Loucy (cell line): ENCODE data around the gene NPHP4.
A peak's percentile ranks its signal among the peaks of the same experiment; 100 is the strongest.

Source experiments
- H2AFZ ChIP-seq: fragments of 200-600 bp; sonication (generic); 2 replicates; pipeline ENCODE4 v1.6.0; 2016; ENCODE audit warnings: antibody characterized with exemption, mild to moderate bottlenecking, low read length, moderate library complexity
- H3F3A ChIP-seq: fragments of 200-600 bp; 2 replicates; pipeline ENCODE4 v1.6.0; 2016; ENCODE audit warnings: antibody characterized with exemption, low read depth, mild to moderate bottlenecking
- H3K27me3 ChIP-seq: fragments of 200-600 bp; sonication (generic); 2 replicates; pipeline ENCODE4 v1.6.1; 2014; ENCODE audit warnings: low read length, mild to moderate bottlenecking; ENCODE audit not compliant: insufficient read depth, poor library complexity, severe bottlenecking
- H3K36me3 ChIP-seq: fragments of 200-600 bp; sonication (generic); 2 replicates; pipeline ENCODE4 v1.6.1; 2016; ENCODE audit warnings: low read length; ENCODE audit not compliant: insufficient read depth
- H3K4me1 ChIP-seq: fragments of 200-600 bp; sonication (generic); 2 replicates; pipeline ENCODE4 v1.5.1; 2014; ENCODE audit warnings: low read length, mild to moderate bottlenecking; ENCODE audit not compliant: insufficient read depth, poor library complexity, severe bottlenecking
- H3K4me2 ChIP-seq: fragments of 200-600 bp; sonication (generic); 2 replicates; pipeline ENCODE4 v1.6.0; 2014; ENCODE audit warnings: antibody characterized with exemption, low read length, low read depth, mild to moderate bottlenecking; ENCODE audit not compliant: poor library complexity, severe bottlenecking
- H3K4me3 ChIP-seq: fragments of 200-600 bp; sonication (generic); 2 replicates; pipeline ENCODE4 v1.5.1; 2014; ENCODE audit warnings: low read length, mild to moderate bottlenecking, mixed read lengths; ENCODE audit not compliant: poor library complexity, severe bottlenecking
- H3K79me2 ChIP-seq: fragments of 200-600 bp; sonication (generic); 2 replicates; pipeline ENCODE4 v1.6.1; 2014; ENCODE audit warnings: low read length; ENCODE audit not compliant: insufficient read depth
- H3K9ac ChIP-seq: fragments of 200-600 bp; sonication (generic); 2 replicates; pipeline ENCODE4 v1.6.0; 2014; ENCODE audit warnings: mild to moderate bottlenecking, low read depth, low read length, moderate library complexity; ENCODE audit not compliant: poor library complexity, severe bottlenecking
- H3K9me2 ChIP-seq: fragments of 200-600 bp; sonication (generic); replicated peaks from 2 replicates; pipeline ENCODE4 v1.6.1; 2016; ENCODE audit warnings: low read depth, low read length, mixed read lengths
- H3K9me3 ChIP-seq: fragments of 200-600 bp; sonication (generic); 2 replicates; pipeline ENCODE4 v1.6.1; 2014; ENCODE audit warnings: mild to moderate bottlenecking, antibody characterized with exemption, low read length, low read depth; ENCODE audit not compliant: insufficient read depth
- H4K20me1 ChIP-seq: fragments of 200-600 bp; sonication (generic); 2 replicates; pipeline ENCODE4 v1.6.0; 2014; ENCODE audit warnings: antibody characterized with exemption, low read length, mild to moderate bottlenecking; ENCODE audit not compliant: insufficient read depth, poor library complexity, severe bottlenecking
- EZH2phosphoT487 ChIP-seq: fragments of 200-600 bp; IDR thresholded peaks from 2 replicates; pipeline ENCODE4 v1.6.1; 2018; ENCODE audit warnings: antibody characterized with exemption, mild to moderate bottlenecking, moderate library complexity, borderline replicate concordance
- TF ChIP-seq, protein P1 (sequence below): fragments of 200-600 bp; sonication (generic); conservative IDR thresholded peaks from 2 replicates; pipeline ENCODE4 v1.5.1; 2014; ENCODE audit warnings: mild to moderate bottlenecking, antibody characterized with exemption, low read length

NPHP4 gene

DNA sequence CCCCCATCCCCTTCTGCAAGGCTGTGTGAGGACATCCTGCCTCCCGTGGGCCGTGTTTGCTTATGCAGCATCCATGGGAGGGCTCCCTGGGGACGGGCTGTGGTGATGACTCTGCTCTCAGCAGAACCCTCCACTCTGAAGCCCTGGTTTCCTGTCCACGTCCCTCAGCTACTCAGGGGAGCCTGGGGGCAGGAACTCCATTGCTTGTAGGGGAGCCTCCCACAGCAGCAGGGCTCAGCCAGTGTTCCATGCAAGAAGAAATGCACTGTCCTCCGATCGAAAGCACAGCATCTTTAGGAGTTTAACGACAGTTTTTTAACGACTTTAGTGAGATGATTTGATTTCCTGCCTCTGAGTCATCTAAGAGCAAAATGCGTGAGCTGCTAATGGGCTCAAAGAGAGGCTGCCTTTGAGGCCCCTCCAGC, 45.1 kb upstream of the NPHP4 start:
- Histone ChIP-seq H3K9ac (no peak overlapping the region), H3K36me3 (peaks cover 51% of the 10 kb centered on the region; the same call in 1 of the 2 replicates)

DNA sequence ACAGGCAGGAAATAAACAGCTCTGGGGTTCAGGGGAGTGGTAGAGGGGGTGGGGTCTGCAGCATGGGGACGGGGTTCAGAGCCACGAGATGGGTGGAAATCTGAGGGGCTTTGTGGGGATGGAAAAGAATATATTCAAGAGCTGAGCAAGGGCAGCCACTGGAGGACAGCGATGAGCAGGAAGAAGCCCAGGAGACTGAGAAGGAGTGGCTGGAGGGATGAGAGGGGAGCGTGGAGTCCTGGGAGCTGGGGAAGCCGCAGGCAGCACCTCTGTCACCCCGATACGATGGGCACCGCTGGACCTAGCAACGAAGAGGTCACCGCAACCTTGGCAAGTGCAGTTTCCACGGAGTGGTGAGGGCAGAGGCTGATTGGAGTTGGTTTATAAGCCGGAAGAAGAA, 43.5 kb upstream of the NPHP4 start:
- H3K9me2 ChIP-seq: no peaks in the 10 kb centered on the region
- H3K4me2 ChIP-seq: peak overlapping the region; percentile 29
- TF ChIP-seq, protein P1, sequence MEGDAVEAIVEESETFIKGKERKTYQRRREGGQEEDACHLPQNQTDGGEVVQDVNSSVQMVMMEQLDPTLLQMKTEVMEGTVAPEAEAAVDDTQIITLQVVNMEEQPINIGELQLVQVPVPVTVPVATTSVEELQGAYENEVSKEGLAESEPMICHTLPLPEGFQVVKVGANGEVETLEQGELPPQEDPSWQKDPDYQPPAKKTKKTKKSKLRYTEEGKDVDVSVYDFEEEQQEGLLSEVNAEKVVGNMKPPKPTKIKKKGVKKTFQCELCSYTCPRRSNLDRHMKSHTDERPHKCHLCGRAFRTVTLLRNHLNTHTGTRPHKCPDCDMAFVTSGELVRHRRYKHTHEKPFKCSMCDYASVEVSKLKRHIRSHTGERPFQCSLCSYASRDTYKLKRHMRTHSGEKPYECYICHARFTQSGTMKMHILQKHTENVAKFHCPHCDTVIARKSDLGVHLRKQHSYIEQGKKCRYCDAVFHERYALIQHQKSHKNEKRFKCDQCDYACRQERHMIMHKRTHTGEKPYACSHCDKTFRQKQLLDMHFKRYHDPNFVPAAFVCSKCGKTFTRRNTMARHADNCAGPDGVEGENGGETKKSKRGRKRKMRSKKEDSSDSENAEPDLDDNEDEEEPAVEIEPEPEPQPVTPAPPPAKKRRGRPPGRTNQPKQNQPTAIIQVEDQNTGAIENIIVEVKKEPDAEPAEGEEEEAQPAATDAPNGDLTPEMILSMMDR: peak; percentile 46
- no peak for TF ChIP-seq EZH2phosphoT487
- H3K4me1 ChIP-seq: peaks cover 85% of the 10 kb centered on the region
- H3F3A ChIP-seq: peaks cover 9% of the 10 kb centered on the region
- H4K20me1 ChIP-seq: peaks cover 96% of the 10 kb centered on the region
- no peaks in the 10 kb centered on the region for H3K9me3 ChIP-seq
- no peak overlapping the region for H2AFZ ChIP-seq
- H3K9ac ChIP-seq: no peak overlapping the region
- peaks cover 37% of the 10 kb centered on the region; the same call in 1 of the 2 replicates for H3K36me3 ChIP-seq
- H3K4me3 ChIP-seq: no peak overlapping the region
- peaks cover 98% of the 10 kb centered on the region for H3K79me2 ChIP-seq
- H3K27me3 ChIP-seq: no peaks in the 10 kb centered on the region

More for the DNA sequence above, 45.1 kb upstream of the NPHP4 start:
- peak overlapping the region; percentile 55 for H3K4me3 ChIP-seq
- no peak for TF ChIP-seq EZH2phosphoT487
- TF ChIP-seq, protein P1: no peak; the same call in 1 of the 2 replicates
- no peaks in the 10 kb centered on the region for H3K9me2 ChIP-seq
- H3K79me2 ChIP-seq: peaks cover 98% of the 10 kb centered on the region
- peaks cover 84% of the 10 kb centered on the region for H3K4me1 ChIP-seq
- no peak overlapping the region for H2AFZ ChIP-seq
- H3F3A ChIP-seq: peaks cover 17% of the 10 kb centered on the region
- peaks cover 96% of the 10 kb centered on the region for H4K20me1 ChIP-seq
- H3K9me3 ChIP-seq: no peaks in the 10 kb centered on the region
- no peaks in the 10 kb centered on the region for H3K27me3 ChIP-seq
- H3K4me2 ChIP-seq: peak overlapping the region; percentile 78

DNA sequence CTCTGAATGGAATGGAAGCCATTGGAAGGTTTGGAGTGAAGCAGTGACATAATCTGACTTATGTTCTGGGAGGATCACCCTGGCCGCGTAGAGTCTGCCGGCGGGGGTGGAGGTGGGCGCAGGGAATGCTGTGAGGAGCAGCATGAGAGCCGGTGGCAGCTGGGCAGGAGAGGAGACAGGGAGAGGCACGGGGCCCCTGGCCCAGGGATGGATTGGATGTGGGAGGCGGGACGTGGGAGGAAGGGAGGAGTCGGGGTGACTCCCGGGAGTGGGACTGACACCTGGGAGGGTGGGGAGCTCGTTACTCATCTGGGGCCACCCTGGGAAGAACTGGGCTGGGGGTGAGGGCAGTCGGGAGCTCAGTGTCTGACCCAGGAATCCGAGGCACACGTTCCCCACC, 43.1 kb upstream of the NPHP4 start:
- Histone ChIP-seq H3K27me3 (no peaks in the 10 kb centered on the region), H3K79me2 (peaks cover 98% of the 10 kb centered on the region), H3K4me2 (peak overlapping the region; percentile 88), H4K20me1 (peaks cover 96% of the 10 kb centered on the region), H3K9me3 (no peaks in the 10 kb centered on the region), H3K9ac (no peak overlapping the region), H3K9me2 (no peaks in the 10 kb centered on the region), H3F3A (peaks cover 9% of the 10 kb centered on the region), H3K4me1 (peaks cover 88% of the 10 kb centered on the region), H3K4me3 (no peak overlapping the region), H3K36me3 (peaks cover 37% of the 10 kb centered on the region; the same call in 1 of the 2 replicates), H2AFZ (no peak overlapping the region)
- TF ChIP-seq, protein P1: no peak
- no peak for TF ChIP-seq EZH2phosphoT487
